Neural cell (in vitro differentiated cells): ENCODE measurements around the gene UBASH3A.

Experiments used
- EP300 ChIP-seq: fragments of 450-650 bp; conservative IDR thresholded peaks from 2 replicates; pipeline ENCODE4 v1.6.1; 2014; ENCODE audit warnings: antibody characterized with exemption, mild to moderate bottlenecking, moderate library complexity; ENCODE audit not compliant: poor library complexity, severe bottlenecking
- EZH2 ChIP-seq: fragments of 200-600, 300-800 bp; shearing (Covaris generic), sonication (generic); IDR thresholded peaks from 2 replicates; pipeline ENCODE4 v1.6.1; 2014; ENCODE audit warnings: antibody characterized with exemption, low read length, borderline replicate concordance, mild to moderate bottlenecking; ENCODE audit not compliant: insufficient read depth, poor library complexity, severe bottlenecking
- POLR2AphosphoS5 ChIP-seq: IDR thresholded peaks from 2 replicates; pipeline ENCODE4 v1.6.1; 2012
- RAD21 ChIP-seq: fragments of 450-650 bp; conservative IDR thresholded peaks from 2 replicates; pipeline ENCODE4 v1.6.1; 2014; ENCODE audit warnings: antibody characterized with exemption, mild to moderate bottlenecking, moderate library complexity
- TAF1 ChIP-seq: IDR thresholded peaks from 2 replicates; pipeline ENCODE4 v1.6.1; 2012; ENCODE audit warnings: low read depth
- TF ChIP-seq, protein P1 (sequence below): fragments of 450-650 bp; IDR thresholded peaks from 2 replicates; pipeline ENCODE4 v1.5.1; 2014; ENCODE audit warnings: antibody characterized with exemption, mild to moderate bottlenecking, moderate library complexity; ENCODE audit not compliant: poor library complexity, severe bottlenecking
- TF ChIP-seq, protein P2 (sequence below): IDR thresholded peaks from 2 replicates; pipeline ENCODE4 v1.6.1; 2012; ENCODE audit warnings: borderline replicate concordance

DNA sequence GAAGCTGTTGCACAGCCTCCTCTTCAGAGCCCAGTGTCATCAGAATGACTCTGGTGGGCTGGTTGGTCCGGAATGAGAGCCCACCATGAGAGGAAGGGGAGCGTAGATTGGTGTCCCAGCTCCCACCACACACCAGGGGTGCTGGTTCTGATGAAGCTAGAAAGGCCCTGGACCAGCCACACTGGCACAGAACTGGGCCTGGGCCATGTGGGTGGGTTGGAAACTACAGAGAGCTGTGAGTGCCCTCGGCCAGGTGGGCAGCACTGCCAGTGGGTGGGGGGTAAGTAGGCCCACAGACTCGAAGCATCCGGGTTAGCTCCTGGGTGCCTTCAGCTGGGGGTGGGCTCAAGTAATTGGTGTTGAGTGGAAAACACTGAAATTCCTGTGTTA, 25.8 kb upstream of the UBASH3A start:
- TF ChIP-seq, protein P1, sequence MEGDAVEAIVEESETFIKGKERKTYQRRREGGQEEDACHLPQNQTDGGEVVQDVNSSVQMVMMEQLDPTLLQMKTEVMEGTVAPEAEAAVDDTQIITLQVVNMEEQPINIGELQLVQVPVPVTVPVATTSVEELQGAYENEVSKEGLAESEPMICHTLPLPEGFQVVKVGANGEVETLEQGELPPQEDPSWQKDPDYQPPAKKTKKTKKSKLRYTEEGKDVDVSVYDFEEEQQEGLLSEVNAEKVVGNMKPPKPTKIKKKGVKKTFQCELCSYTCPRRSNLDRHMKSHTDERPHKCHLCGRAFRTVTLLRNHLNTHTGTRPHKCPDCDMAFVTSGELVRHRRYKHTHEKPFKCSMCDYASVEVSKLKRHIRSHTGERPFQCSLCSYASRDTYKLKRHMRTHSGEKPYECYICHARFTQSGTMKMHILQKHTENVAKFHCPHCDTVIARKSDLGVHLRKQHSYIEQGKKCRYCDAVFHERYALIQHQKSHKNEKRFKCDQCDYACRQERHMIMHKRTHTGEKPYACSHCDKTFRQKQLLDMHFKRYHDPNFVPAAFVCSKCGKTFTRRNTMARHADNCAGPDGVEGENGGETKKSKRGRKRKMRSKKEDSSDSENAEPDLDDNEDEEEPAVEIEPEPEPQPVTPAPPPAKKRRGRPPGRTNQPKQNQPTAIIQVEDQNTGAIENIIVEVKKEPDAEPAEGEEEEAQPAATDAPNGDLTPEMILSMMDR: no peak
- TF ChIP-seq EP300: no peak
- TF ChIP-seq, protein P2, sequence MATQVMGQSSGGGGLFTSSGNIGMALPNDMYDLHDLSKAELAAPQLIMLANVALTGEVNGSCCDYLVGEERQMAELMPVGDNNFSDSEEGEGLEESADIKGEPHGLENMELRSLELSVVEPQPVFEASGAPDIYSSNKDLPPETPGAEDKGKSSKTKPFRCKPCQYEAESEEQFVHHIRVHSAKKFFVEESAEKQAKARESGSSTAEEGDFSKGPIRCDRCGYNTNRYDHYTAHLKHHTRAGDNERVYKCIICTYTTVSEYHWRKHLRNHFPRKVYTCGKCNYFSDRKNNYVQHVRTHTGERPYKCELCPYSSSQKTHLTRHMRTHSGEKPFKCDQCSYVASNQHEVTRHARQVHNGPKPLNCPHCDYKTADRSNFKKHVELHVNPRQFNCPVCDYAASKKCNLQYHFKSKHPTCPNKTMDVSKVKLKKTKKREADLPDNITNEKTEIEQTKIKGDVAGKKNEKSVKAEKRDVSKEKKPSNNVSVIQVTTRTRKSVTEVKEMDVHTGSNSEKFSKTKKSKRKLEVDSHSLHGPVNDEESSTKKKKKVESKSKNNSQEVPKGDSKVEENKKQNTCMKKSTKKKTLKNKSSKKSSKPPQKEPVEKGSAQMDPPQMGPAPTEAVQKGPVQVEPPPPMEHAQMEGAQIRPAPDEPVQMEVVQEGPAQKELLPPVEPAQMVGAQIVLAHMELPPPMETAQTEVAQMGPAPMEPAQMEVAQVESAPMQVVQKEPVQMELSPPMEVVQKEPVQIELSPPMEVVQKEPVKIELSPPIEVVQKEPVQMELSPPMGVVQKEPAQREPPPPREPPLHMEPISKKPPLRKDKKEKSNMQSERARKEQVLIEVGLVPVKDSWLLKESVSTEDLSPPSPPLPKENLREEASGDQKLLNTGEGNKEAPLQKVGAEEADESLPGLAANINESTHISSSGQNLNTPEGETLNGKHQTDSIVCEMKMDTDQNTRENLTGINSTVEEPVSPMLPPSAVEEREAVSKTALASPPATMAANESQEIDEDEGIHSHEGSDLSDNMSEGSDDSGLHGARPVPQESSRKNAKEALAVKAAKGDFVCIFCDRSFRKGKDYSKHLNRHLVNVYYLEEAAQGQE: no peak
- no peak for TF ChIP-seq RAD21
- TF ChIP-seq POLR2AphosphoS5: no peak
- no peak for TF ChIP-seq TAF1
- no peak for TF ChIP-seq EZH2
